HG03280 (cell line): ENCODE results near the gene STX7.
A peak's percentile ranks its signal among the peaks of the same experiment; 100 is the strongest.

ENCODE experiments used
- ATAC-seq: cut with Tn5 transposase; IDR thresholded peaks from one replicate; pipeline ENCODE4 v1.9.1; 2021; ENCODE audit warnings: mild to moderate bottlenecking, moderate library complexity; ENCODE audit not compliant: unreplicated experiment

STX7 gene

GRCh38 chr6:132478266-132478665 is 34.6 kb downstream of the STX7 start:
- ATAC-seq = no peak

- ATAC-seq = no peak
Observed at GRCh38 chr6:132476688-132477087, 36.2 kb downstream of the STX7 start.

- no peak for ATAC-seq
Observed at GRCh38 chr6:132475925-132476324, 37.0 kb downstream of the STX7 start.

DNA sequence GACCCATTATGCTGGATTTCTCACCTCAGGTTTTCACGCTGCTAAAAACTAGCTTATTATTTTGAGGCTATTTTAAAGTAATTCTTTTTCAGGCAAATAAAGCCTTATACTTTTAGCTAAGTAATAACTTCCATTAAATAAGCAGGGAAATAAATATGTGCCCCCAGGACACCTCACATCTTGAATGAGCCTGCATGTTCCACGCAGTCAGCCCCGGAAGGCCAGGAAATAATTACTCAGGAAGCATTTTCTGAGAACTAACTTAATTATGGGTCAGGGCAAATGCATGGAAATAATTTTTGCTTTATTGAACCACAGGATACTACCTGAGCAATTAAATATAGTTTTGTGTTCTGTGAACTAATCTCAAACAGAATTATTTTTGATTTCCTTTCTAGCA is 41.1 kb downstream of the STX7 start:
- ATAC-seq = no peak

- ATAC-seq = no peak
Observed at GRCh38 chr6:132466952-132467351, 46.0 kb downstream of the STX7 start.

DNA sequence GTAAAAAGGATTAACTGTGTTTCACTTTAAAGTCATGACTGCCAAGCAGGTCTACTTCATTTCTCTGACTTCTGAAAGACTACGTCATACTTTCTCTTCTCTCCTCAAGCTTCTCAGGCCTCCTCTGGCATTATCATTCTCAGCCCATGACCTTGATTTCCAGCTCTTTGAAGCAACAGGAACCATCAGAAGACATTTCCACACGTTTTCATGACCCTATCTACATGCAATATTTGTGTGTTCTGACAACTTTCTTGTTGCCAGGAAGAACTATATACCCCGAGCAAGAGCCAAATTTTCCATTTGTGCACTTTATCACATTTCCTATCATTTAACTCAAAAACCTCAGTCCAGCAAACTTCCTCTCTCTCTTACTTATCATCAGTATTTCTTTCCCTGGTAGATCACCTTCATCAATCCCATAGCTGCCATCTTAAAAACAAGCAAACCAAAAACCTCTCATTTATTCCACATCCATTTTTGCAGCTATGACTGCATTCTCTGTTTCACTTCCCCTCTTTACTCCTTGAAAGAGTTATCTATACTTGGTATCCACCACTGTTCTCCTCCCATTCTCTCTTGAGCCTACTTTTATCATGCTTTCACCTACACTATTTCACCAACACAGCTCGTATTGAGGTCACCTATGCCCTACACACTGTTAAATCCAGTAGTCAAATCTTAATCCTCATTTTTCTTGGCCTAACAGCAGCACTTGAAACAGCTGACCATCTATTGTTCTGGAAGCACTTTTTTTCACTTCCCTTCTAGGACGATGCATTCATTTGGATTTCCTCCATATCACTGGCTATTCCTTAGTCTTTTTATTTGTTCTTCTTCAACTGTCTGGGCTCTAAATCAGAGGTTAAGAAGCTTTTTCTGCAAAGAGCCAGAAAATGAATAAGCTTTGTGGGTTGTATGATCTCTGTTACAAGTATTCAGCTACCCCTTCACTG is 47.1 kb downstream of the STX7 start:
- peak; percentile 77 for ATAC-seq

- ATAC-seq = no peak
Observed at GRCh38 chr6:132464538-132465256, 48.2 kb downstream of the STX7 start.

DNA sequence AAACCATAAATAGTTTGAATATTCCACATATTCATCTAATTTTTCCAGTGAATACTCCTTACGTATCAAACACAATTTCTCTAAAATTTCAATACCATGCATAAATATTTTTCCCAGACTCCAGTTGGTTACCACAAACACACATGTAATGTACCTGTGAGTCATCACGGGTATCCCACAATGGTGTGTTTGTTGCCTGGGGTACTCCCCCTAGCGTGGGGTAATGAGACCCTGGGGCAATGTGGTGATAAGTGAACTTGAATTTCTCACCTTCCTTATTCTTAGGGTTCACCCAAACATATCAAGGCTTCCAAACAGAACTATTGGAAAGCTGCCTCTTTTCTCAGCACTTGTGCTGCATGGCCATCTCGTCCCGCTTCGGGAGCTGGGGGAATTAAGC is 51.0 kb downstream of the STX7 start:
- ATAC-seq = no peak

DNA sequence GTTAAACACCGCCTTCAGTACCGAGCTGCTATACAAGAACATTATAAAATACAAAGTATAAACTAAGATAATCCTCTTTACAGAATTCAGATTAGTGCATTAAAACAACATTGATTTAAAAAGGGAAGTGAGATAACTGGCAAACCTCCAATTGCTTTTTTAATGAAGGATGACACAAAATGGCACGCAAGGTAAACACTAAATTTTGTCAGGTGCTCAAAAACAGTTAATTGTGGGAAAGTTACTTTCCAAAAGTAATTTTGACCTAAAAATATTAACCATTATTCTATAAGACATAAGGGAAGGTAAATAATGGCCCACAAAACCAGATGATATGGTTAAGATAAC is 53.3 kb downstream of the STX7 start:
- no peak for ATAC-seq

DNA sequence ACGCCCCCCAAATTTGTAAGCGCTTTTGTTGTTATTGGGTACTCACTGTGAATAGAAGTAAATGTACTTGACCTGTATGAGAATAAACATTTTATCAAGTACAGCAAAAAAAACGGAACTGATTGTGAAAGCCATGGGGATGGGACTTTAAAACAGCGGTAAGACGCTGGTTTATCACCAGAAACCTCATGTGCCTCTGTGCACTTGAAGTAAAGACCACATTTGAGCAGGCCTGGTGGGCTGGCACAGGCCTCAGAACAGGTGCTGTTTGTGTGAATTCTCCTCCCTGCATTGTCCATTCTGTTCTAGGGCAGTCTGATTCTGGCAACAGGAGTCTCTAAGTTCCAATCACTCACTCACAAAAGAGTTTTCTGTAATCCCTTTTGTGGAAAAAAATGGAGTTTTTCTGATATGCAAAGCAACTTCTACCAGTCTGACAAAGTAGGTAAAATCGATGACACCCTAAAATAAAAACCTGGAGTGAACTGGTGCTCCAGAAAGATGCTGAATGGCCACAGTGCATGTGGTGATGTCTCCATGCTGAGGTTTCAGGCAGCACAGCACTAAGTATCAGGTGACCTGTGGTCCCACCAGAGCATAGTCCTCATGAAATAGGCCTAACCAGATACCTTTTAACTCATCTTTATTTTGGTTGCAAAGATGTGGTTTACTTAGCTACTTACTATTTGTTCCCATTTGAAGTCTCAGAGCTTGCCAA is 53.9 kb downstream of the STX7 start:
- no peak for ATAC-seq

DNA sequence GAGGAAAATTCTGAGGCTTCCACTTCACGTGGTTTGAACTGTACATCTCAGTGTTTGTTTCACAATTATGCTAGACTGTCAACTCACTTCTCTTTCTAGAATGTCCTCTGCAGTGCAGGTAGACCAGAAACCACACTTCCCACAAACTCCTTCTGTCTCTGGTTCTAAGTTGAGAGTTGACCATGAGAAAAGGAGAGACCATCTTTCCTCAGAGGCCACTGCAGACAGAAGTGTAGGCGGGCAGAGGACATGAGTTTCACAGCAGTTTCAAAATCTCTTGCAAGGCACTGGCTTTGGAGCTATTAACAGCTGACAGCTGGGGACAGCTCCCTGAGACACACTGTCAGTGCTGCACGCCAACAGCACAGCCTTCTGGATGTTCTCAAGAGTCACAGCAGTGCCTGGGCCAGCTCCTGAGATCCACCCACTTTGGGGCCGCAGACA is 56.2 kb downstream of the STX7 start:
- peak; percentile 87 for ATAC-seq

DNA sequence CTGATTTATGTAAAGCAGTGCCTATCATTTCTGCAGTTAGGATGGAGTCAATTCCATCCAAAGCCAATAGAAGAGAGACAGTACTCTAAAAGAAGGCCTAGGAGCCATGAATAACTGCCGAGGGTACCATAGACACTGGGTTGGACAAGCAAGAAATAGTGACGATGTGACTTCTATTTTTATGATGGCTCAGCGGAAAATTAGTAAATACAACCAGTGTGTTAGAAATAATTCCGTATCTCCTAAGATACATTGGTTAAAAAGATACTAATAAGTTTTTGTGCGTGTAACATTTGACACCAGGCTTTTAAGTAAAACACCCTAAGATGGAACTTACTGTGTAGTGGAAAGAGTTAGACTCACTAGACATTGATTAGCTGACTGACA is 66.1 kb downstream of the STX7 start:
- no peak for ATAC-seq

DNA sequence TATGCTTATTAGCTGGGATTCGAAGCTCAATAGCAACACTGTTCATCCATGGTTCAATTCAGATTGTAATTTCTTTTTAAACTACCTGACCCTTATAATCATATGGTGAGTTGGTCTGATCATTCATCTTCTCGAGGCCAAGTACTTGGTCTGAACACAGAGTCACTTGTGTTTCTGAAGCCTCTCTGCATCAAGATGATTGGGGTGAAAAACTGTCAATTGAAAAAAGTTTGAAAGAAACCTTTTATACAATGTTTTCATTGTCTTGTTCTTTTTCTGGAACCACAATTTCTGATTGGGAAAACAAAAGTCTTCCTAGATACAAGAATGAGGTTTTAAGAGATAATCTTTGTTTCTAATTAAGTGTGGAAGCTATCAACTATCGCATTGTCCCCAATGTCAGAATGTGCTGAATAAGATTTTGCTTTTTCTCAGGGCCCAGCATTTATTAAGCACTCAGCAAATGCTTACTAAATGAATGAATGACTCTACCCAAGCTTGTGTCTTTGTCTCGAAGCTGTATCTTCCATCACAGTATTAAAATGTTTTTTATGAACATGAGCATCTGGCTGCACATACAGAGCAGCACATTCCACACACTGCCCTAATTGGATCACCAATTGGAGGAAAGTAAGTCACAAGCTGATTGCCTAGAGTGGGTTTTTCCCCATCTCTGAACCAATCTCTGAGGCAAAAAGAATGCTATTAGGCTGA is 66.6 kb downstream of the STX7 start:
- ATAC-seq = no peak

GRCh38 chr6:132445201-132445951 is 67.5 kb downstream of the STX7 start:
- ATAC-seq = no peak

GRCh38 chr6:132443206-132443605 is 69.7 kb downstream of the STX7 start:
- no peak for ATAC-seq

GRCh38 chr6:132430110-132430509 is 82.8 kb downstream of the STX7 start:
- ATAC-seq = no peak

DNA sequence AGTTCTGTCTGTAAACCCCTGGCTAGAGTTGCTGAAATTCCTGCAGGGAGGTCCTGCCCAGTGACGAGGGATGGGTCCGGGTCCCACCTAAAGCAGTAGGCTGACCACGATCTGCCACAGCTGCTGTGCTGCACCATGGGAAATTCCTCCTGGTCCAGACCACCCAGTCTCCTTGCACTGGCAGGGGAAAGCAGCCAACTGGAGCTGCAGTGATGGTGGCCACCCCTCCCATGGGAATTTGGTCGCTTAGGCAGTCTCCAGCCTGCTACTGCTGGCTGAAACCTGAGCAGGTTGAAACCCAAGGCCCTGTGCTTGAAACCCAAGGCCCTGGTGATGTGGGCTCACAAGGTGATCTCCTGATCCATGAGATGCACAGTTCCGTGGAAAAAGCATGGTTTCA is 87.7 kb downstream of the STX7 start:
- ATAC-seq = no peak

- no peak for ATAC-seq
Observed at GRCh38 chr6:132423839-132424238, 89.1 kb downstream of the STX7 start.

GRCh38 chr6:132418235-132418965 is 94.5 kb downstream of the STX7 start:
- no peak for ATAC-seq

DNA sequence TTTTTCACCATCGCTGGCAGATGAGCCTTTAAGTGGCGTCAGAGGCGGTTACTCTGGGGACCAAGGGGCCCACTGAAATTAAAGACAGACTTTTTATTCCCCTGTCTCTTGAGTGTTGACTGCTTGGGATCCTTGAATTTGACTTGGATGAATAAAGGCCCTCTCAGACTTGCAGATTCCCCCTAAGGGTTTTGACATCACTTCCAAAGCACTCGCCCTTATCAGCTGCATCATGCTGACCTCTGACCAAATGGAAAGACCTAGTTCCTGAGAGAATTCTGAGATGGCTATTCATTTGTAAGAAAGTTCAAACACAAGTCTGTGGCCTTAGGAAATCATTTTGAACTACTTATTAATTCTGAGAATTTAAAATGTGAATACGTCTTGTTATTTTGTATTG is 98.2 kb downstream of the STX7 start:
- no peak for ATAC-seq
